Spinal cord (tissue), 10 donors: Measurements from ENCODE around the gene PCDHGA6. TPM values are rescaled to one million over a fixed set of nuclear protein-coding genes. Genes with fewer than 3 reads are reported as not detected.

Source experiments
- DNase-seq, 6 donors: peaks; one replicate each; pipeline versions ENCODE4 v3.0.0 to v3.0.0-alpha.2; 2013 to 2015; ENCODE audit warnings: low spot score in 6 of 6, low read depth in 4 of 6
- H3K27ac ChIP-seq: one replicate; pipeline ENCODE4 v1.5.1; 2013; ENCODE audit warnings: low read depth, low read length, control low read depth
- H3K27me3 ChIP-seq: one replicate; pipeline ENCODE4 v1.6.1; 2013; ENCODE audit warnings: low read length; ENCODE audit not compliant: control insufficient read depth, insufficient read depth
- H3K36me3 ChIP-seq: one replicate; pipeline ENCODE4 v1.6.1; 2013; ENCODE audit warnings: low read length; ENCODE audit not compliant: control insufficient read depth, insufficient read depth
- H3K4me1 ChIP-seq: one replicate; pipeline ENCODE4 v1.6.1; 2013; ENCODE audit warnings: low read length; ENCODE audit not compliant: control insufficient read depth, insufficient read depth
- H3K4me3 ChIP-seq: one replicate; pipeline ENCODE4 v1.5.1; 2013; ENCODE audit warnings: low read depth, low read length, control low read depth
- H3K9me3 ChIP-seq: one replicate; pipeline ENCODE4 v1.6.1; 2013; ENCODE audit warnings: low read length; ENCODE audit not compliant: control insufficient read depth, insufficient read depth
- WGBS: methylation state at CpG from one replicate; pipeline ENCODE4 v1.1.5; 2013; ENCODE audit warnings: missing lambda C conversion rate; ENCODE audit not compliant: insufficient coverage; 5-methylcytosine and 5-hydroxymethylcytosine counted together
- polyA plus RNA-seq, 2 donors: library from polyadenylated mRNA; unstranded; fragments of 120-200 nt; gene quantifications; one replicate each; pipeline ENCODE4 v1.2.1, GENCODE V29; 2013; ENCODE audit not compliant: insufficient read length in 2 of 2
- total RNA-seq, 2 donors: library from RNA; depleted of rRNA in 1 of 2; stranded (reverse); fragments of 120-200 nt in 1 of 2; fragments of >200 nt in 1 of 2; gene quantifications; one replicate each; pipeline versions ENCODE4 v1.2.3 to v1.2.4, GENCODE V29; 2013 to 2014
- donor health status: healthy.

Gene PCDHGA6
- total and polyA plus RNA-seq, 4 donors = 8.5 to 19.2 (median 15.4) TPM

GRCh38 chr5:141419074-141419880, 45.6 kb downstream of the PCDHGA6 start:
- no peak for DNase-seq
- Histone ChIP-seq H3K36me3 (peaks cover 26% of the 10 kb centered on the region), H3K27me3 (no peaks in the 10 kb centered on the region), H3K4me3 (no peak overlapping the region), H3K4me1 (peaks cover 22% of the 10 kb centered on the region), H3K27ac (no peak overlapping the region), H3K9me3 (peaks cover 76% of the 10 kb centered on the region)
- 22% methylated on average over 74 of the region's 74 CpGs for WGBS

DNA sequence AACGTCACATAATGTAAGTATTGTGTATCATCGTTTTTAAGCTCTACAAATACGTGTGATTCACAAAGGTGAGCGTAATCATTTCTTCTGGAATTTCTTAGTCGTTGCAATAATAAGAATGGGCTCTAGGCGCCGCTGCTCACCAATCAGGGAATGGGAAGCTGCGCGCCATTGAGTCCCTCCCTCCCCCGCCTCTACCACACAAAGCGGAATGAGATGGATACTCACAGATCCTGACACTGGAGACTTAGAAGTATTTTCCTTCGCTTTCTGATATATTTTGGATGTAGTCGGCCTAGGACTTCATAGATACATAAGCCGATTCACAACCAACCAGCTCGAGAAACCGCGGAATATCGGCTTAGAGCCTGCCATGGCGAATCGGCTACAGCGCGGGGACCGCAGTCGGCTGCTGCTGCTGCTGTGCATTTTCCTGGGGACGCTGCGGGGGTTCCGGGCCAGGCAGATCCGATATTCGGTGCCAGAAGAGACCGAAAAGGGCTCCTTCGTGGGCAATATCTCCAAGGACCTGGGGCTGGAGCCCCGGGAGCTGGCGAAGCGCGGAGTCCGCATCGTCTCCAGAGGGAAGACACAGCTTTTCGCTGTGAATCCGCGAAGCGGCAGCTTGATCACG, 47.3 kb downstream of the PCDHGA6 start, which contains the start of gene PCDHGA11:
PCDHGA11 (plus strand) TSS at position 197 of the 634 bp plus-strand sequence; CDS start at position 374, 177 bp downstream.
- Histone ChIP-seq H3K4me3 (peak within 1 kb of the TSS; percentile 26), H3K9me3 (peaks cover 75% of the 10 kb centered on the region), H3K36me3 (peaks cover 26% of the 10 kb centered on the region), H3K4me1 (peaks cover 22% of the 10 kb centered on the region), H3K27me3 (no peaks in the 10 kb centered on the region), H3K27ac (no peak within 1 kb of the TSS)
- 11% methylated on average over 34 of the region's 42 CpGs for WGBS
- DNase-seq = peak in 2 of 6 donors; percentile 55 to 73

DNA sequence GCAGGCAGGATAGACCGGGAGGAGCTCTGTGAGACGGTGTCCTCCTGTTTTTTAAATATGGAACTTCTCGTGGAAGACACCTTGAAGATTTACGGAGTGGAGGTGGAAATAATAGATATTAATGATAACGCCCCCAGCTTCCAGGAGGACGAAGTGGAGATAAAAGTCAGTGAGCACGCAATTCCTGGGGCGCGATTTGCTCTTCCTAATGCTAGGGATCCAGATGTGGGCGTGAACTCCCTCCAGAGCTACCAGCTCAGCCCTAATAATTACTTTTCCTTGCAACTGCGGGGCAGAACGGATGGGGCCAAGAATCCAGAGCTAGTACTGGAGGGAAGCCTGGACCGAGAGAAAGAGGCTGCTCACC, 47.8 kb downstream of the PCDHGA6 start:
- no peak for DNase-seq
- H3K4me3 ChIP-seq = peak overlapping the region; percentile 26
- WGBS = 11% methylated on average over 7 of the region's 13 CpGs
- H3K36me3 ChIP-seq = peaks cover 26% of the 10 kb centered on the region
- no peak overlapping the region for H3K27ac ChIP-seq
- H3K4me1 ChIP-seq = peaks cover 22% of the 10 kb centered on the region
- H3K27me3 ChIP-seq = no peaks in the 10 kb centered on the region
- H3K9me3 ChIP-seq = peaks cover 75% of the 10 kb centered on the region

DNA sequence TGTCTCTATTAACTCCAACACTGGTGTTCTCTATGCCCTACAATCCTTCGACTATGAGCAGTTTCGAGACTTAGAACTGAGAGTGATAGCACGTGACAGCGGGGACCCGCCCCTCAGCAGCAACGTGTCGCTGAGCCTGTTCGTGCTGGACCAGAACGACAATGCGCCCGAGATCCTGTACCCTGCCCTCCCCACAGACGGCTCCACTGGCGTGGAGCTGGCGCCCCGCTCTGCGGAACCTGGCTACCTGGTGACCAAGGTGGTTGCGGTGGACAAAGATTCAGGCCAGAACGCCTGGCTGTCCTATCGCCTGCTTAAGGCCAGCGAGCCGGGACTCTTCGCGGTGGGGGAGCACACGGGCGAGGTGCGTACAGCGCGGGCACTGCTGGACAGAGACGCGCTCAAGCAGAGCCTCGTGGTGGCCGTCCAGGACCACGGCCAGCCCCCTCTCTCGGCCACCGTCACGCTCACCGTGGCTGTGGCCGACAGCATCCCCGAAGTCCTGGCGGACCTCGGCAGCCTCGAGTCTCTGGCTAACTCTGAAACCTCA, 49.1 kb downstream of the PCDHGA6 start:
- H3K9me3 ChIP-seq = peaks cover 84% of the 10 kb centered on the region
- H3K27ac ChIP-seq = no peak overlapping the region
- no peak overlapping the region for H3K4me3 ChIP-seq
- H3K36me3 ChIP-seq = peaks cover 26% of the 10 kb centered on the region
- DNase-seq = no peak
- H3K4me1 ChIP-seq = peaks cover 22% of the 10 kb centered on the region
- WGBS = 21% methylated on average over 42 of the region's 42 CpGs
- H3K27me3 ChIP-seq = no peaks in the 10 kb centered on the region

- peaks cover 65% of the 10 kb centered on the region for H3K9me3 ChIP-seq
- H3K4me1 ChIP-seq = peaks cover 21% of the 10 kb centered on the region
- no peak for DNase-seq
- H3K27ac ChIP-seq = no peak overlapping the region
- H3K36me3 ChIP-seq = peaks cover 19% of the 10 kb centered on the region
- H3K4me3 ChIP-seq = no peak overlapping the region
- WGBS = 34% methylated on average over 53 of the region's 53 CpGs
- H3K27me3 ChIP-seq = no peaks in the 10 kb centered on the region
These were observed 54.2 kb downstream of the PCDHGA6 start for GRCh38 chr5:141427783-141428426.

Other genes with a start within 250 kb of the PCDHGA6 start
Only the 30 nearest of the 36 such genes appear.
- 1 to 10 TPM; 2.9 to 3.5 TPM for gene PCDHB9, start 186.7 kb upstream of the PCDHGA6 start, total RNA-seq
- 1 to 10 TPM; 7.0 to 8.5 TPM for gene PCDHB9, start 186.7 kb upstream of the PCDHGA6 start, polyA plus RNA-seq
- 1 to 10 TPM; 5.9 to 9.3 TPM for gene PCDHB10, start 181.5 kb upstream of the PCDHGA6 start, total RNA-seq
- gene PCDHB10, start 181.5 kb upstream of the PCDHGA6 start, polyA plus RNA-seq = 10 to 100 TPM; 11.6 to 15.8 TPM
- gene PCDHB11, start 174.3 kb upstream of the PCDHGA6 start, total RNA-seq = 1 to 10 TPM; 7.6 to 9.7 TPM
- gene PCDHB11, start 174.3 kb upstream of the PCDHGA6 start, polyA plus RNA-seq = 1 to 10 TPM; 3.8 to 3.9 TPM
- gene PCDHB12, start 165.2 kb upstream of the PCDHGA6 start, total RNA-seq = 10 to 100 TPM in 1 of 2 donors, 1 to 10 TPM in 1; 5.3 to 10.7 TPM
- gene PCDHB12, start 165.2 kb upstream of the PCDHGA6 start, polyA plus RNA-seq = 1 to 10 TPM; 3.3 to 4.9 TPM
- 1 to 10 TPM; 4.5 to 8.7 TPM for gene PCDHB13, start 160.0 kb upstream of the PCDHGA6 start, total RNA-seq
- gene PCDHB13, start 160.0 kb upstream of the PCDHGA6 start, polyA plus RNA-seq = 1 to 10 TPM; 3.8 to 5.0 TPM
- gene PCDHB14, start 150.5 kb upstream of the PCDHGA6 start, total RNA-seq = 10 to 100 TPM; 10.4 to 11.9 TPM
- 10 to 100 TPM; 15.4 to 17.4 TPM for gene PCDHB14, start 150.5 kb upstream of the PCDHGA6 start, polyA plus RNA-seq
- 10 to 100 TPM; 10.4 to 15.2 TPM for gene PCDHB15, start 128.5 kb upstream of the PCDHGA6 start, total RNA-seq
- 10 to 100 TPM; 12.3 to 21.1 TPM for gene PCDHB15, start 128.5 kb upstream of the PCDHGA6 start, polyA plus RNA-seq
- under 1 TPM in 1 of 2 donors, not detected in 1; 0.39 TPM for gene SLC25A2, start 69.8 kb upstream of the PCDHGA6 start, total RNA-seq
- gene SLC25A2, start 69.8 kb upstream of the PCDHGA6 start, polyA plus RNA-seq = under 1 TPM in 1 of 2 donors, not detected in 1; 0.15 TPM
- 100 to 1,000 TPM in 1 of 2 donors, 10 to 100 TPM in 1; 98.2 to 111 TPM for gene TAF7, start 53.1 kb upstream of the PCDHGA6 start, total RNA-seq
- gene TAF7, start 53.1 kb upstream of the PCDHGA6 start, polyA plus RNA-seq = 100 to 1,000 TPM in 1 of 2 donors, 10 to 100 TPM in 1; 90.1 to 101 TPM
- gene PCDHGA1, start 43.4 kb upstream of the PCDHGA6 start, total RNA-seq = 1 to 10 TPM; 1.4 to 3.0 TPM
- gene PCDHGA1, start 43.4 kb upstream of the PCDHGA6 start, polyA plus RNA-seq = 1 to 10 TPM; 2.5 to 3.8 TPM
- gene PCDHGA2, start 35.1 kb upstream of the PCDHGA6 start, total RNA-seq = 10 to 100 TPM in 1 of 2 donors, 1 to 10 TPM in 1; 8.9 to 10.4 TPM
- gene PCDHGA2, start 35.1 kb upstream of the PCDHGA6 start, polyA plus RNA-seq = 10 to 100 TPM; 14.0 to 17.7 TPM
- gene PCDHGA3, start 30.1 kb upstream of the PCDHGA6 start, total RNA-seq = 10 to 100 TPM in 1 of 2 donors, 1 to 10 TPM in 1; 9.2 to 10.5 TPM
- 10 to 100 TPM; 12.3 to 19.2 TPM for gene PCDHGA3, start 30.1 kb upstream of the PCDHGA6 start, polyA plus RNA-seq
- 1 to 10 TPM; 6.4 to 8.6 TPM for gene PCDHGB1, start 23.8 kb upstream of the PCDHGA6 start, total RNA-seq
- 1 to 10 TPM; 9.8 to 9.9 TPM for gene PCDHGB1, start 23.8 kb upstream of the PCDHGA6 start, polyA plus RNA-seq
- 1 to 10 TPM; 7.5 to 8.2 TPM for gene PCDHGA4, start 18.9 kb upstream of the PCDHGA6 start, total RNA-seq
- 1 to 10 TPM; 9.5 to 9.9 TPM for gene PCDHGA4, start 18.9 kb upstream of the PCDHGA6 start, polyA plus RNA-seq
- 1 to 10 TPM; 6.3 to 6.7 TPM for gene PCDHGB2, start 13.9 kb upstream of the PCDHGA6 start, total RNA-seq
- 10 to 100 TPM in 1 of 2 donors, 1 to 10 TPM in 1; 9.0 to 14.0 TPM for gene PCDHGB2, start 13.9 kb upstream of the PCDHGA6 start, polyA plus RNA-seq
- gene PCDHGA5, start 9.7 kb upstream of the PCDHGA6 start, total RNA-seq = 1 to 10 TPM; 7.9 to 8.8 TPM
- 10 to 100 TPM; 14.0 to 15.5 TPM for gene PCDHGA5, start 9.7 kb upstream of the PCDHGA6 start, polyA plus RNA-seq
- gene PCDHGB3, start 3.6 kb upstream of the PCDHGA6 start, total RNA-seq = 1 to 10 TPM; 6.0 to 8.3 TPM
- gene PCDHGB3, start 3.6 kb upstream of the PCDHGA6 start, polyA plus RNA-seq = 1 to 10 TPM; 7.1 to 8.4 TPM
- gene PCDHGA7, start 8.9 kb downstream of the PCDHGA6 start, total RNA-seq = 1 to 10 TPM; 6.1 to 6.6 TPM
- 1 to 10 TPM; 5.2 to 6.7 TPM for gene PCDHGA7, start 8.9 kb downstream of the PCDHGA6 start, polyA plus RNA-seq
- 10 to 100 TPM; 12.5 to 14.9 TPM for gene PCDHGB4, start 13.8 kb downstream of the PCDHGA6 start, total RNA-seq
- gene PCDHGB4, start 13.8 kb downstream of the PCDHGA6 start, polyA plus RNA-seq = 10 to 100 TPM; 10.3 to 16.0 TPM
- gene PCDHGA8, start 18.7 kb downstream of the PCDHGA6 start, total RNA-seq = 1 to 10 TPM; 4.6 to 5.6 TPM
- gene PCDHGA8, start 18.7 kb downstream of the PCDHGA6 start, polyA plus RNA-seq = 1 to 10 TPM; 1.9 to 2.1 TPM
- 10 to 100 TPM; 17.5 to 21.5 TPM for gene PCDHGB5, start 24.1 kb downstream of the PCDHGA6 start, total RNA-seq
- 10 to 100 TPM; 22.7 to 33.5 TPM for gene PCDHGB5, start 24.1 kb downstream of the PCDHGA6 start, polyA plus RNA-seq
- 10 to 100 TPM; 10.9 TPM for gene PCDHGA9, start 28.9 kb downstream of the PCDHGA6 start, total RNA-seq
- gene PCDHGA9, start 28.9 kb downstream of the PCDHGA6 start, polyA plus RNA-seq = 10 to 100 TPM; 19.2 to 21.4 TPM
- gene PCDHGB6, start 34.1 kb downstream of the PCDHGA6 start, total RNA-seq = 10 to 100 TPM in 1 of 2 donors, 1 to 10 TPM in 1; 10.0 to 10.6 TPM
- gene PCDHGB6, start 34.1 kb downstream of the PCDHGA6 start, polyA plus RNA-seq = 10 to 100 TPM; 22.0 to 25.7 TPM
- gene PCDHGA10, start 39.1 kb downstream of the PCDHGA6 start, total RNA-seq = 10 to 100 TPM; 11.1 to 12.4 TPM
- 10 to 100 TPM; 21.1 to 32.4 TPM for gene PCDHGA10, start 39.1 kb downstream of the PCDHGA6 start, polyA plus RNA-seq
- gene PCDHGB7, start 43.8 kb downstream of the PCDHGA6 start, total RNA-seq = 10 to 100 TPM; 13.7 to 14.3 TPM
- gene PCDHGB7, start 43.8 kb downstream of the PCDHGA6 start, polyA plus RNA-seq = 10 to 100 TPM; 35.8 to 47.2 TPM
- 10 to 100 TPM in 1 of 2 donors, 1 to 10 TPM in 1; 8.0 to 15.0 TPM for gene PCDHGA11, start 47.2 kb downstream of the PCDHGA6 start, total RNA-seq
- gene PCDHGA11, start 47.2 kb downstream of the PCDHGA6 start, polyA plus RNA-seq = 10 to 100 TPM; 14.9 to 16.1 TPM
- gene PCDHGA12, start 56.6 kb downstream of the PCDHGA6 start, total RNA-seq = 10 to 100 TPM in 1 of 2 donors, 1 to 10 TPM in 1; 8.5 to 10.7 TPM
- 1 to 10 TPM; 8.1 to 8.3 TPM for gene PCDHGA12, start 56.6 kb downstream of the PCDHGA6 start, polyA plus RNA-seq
- gene PCDHGC3, start 102.1 kb downstream of the PCDHGA6 start, total RNA-seq = 100 to 1,000 TPM; 114 to 205 TPM
- 100 to 1,000 TPM; 603 to 678 TPM for gene PCDHGC3, start 102.1 kb downstream of the PCDHGA6 start, polyA plus RNA-seq
- 10 to 100 TPM; 20.0 to 65.5 TPM for gene PCDHGC4, start 111.1 kb downstream of the PCDHGA6 start, total RNA-seq
- gene PCDHGC4, start 111.1 kb downstream of the PCDHGA6 start, polyA plus RNA-seq = 10 to 100 TPM; 90.2 to 91.8 TPM
- gene PCDHGC5, start 115.2 kb downstream of the PCDHGA6 start, total RNA-seq = 1 to 10 TPM; 4.0 to 5.9 TPM
- gene PCDHGC5, start 115.2 kb downstream of the PCDHGA6 start, polyA plus RNA-seq = 1 to 10 TPM; 5.4 to 6.5 TPM